GM19351 (cell line): ENCODE measurements around the gene THAP12.

ENCODE experiments used
- ATAC-seq: cut with Tn5 transposase; IDR thresholded peaks from one replicate; pipeline ENCODE4 v1.9.1; 2021; ENCODE audit warnings: mild to moderate bottlenecking, moderate library complexity; ENCODE audit not compliant: unreplicated experiment

Gene THAP12

DNA sequence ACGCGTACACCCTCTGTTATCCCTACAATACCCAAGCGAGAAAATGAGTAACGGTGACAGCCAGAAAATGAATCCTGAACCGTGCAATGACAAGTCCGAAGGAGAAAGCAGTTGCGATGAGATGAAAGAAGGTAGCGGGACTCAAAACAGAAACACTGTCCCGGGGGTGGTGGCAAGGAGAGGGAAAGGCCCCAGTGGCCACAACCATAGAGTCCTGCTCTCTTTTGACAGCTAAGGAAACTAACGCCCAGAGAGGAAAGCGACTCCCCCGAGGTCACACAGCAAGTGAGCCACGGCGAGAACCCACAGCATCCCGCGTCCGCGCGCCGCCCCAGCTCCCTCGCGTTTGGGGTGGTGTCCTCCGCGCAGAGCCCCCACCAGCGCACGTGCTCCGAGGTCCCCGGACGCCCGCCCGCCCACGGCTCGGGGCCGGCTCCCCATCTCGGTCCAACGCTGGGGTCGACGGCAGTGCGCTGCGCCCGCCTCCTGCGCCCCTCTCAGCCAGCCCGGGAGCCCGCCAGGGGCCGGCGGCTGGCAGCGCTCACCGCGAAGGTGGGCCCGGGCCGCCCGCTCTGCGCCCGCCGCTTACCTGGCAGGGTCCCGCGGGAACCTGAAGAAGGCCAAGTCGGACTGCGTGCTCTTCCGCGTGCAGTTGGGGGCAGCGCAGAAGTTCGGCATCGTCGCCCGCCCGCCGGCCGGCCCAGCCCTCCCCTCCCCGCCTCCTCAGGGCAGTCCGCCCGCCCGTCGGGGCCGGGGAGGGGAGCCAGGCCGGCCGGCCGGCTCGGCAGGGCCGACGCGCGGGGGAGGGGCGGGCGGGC, 564 bp downstream of the THAP12 start:
- peak; percentile 35 for ATAC-seq

DNA sequence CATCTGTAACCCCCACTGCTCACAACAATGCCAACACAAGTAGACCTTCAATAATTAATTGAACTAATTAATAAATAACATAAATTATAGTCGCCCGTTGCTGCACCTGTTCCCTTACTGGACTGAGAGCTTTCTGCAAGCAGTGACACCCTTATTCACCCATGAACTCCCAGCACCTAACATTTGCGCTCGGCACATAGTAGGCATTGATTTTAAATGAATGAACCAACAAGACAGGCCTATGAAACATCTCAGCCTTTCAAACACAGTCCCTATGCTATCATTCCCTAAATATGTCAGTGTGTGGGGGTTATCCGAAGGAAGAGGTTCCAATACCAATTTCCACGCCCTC, 1.1 kb downstream of the THAP12 start:
- ATAC-seq: no peak

DNA sequence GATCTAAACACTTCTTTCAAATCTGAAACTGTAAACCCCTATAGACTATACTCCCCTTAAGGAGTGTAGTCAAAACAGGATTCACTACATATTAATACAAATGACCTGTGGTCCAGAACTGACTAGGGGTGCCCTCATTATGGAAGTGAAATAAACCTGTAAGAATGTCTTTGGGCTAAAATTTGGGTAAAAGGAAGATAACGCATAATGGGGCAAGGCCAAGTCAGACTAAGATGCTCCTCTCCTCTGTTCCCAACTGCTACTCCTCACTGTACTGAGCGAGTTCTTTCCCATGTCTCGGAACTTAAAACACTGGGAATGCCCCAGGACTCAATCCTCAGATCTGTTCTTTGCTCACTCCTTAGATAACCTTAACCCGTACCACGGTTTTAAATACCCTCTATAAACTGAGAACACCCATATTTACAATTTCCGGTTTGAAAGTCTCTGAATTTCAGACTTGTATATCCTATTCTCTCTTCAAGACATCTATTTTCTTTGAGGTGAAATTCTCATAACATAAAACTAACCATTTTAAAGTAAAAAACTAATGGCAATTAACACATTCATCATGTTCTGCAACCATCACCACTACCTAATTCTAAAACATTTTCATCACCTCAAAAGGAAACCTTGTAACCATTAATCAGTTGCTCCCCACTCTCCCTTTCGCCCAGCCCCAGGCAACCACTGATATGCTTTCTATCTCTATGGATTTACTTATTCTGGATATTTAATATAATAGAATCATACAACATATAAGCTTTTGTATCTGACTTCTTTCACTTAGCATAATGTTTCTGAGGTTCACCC, 4.0 kb downstream of the THAP12 start:
- ATAC-seq: no peak

GRCh38 chr11:76371170-76371569, 9.8 kb downstream of the THAP12 start:
- peak; percentile 64 for ATAC-seq

GRCh38 chr11:76369406-76369805, 11.5 kb downstream of the THAP12 start:
- ATAC-seq: no peak

- ATAC-seq: no peak
Observed at GRCh38 chr11:76368490-76368889, 12.4 kb downstream of the THAP12 start.

- ATAC-seq: no peak
Observed at GRCh38 chr11:76365038-76365679, 15.8 kb downstream of the THAP12 start.

GRCh38 chr11:76362716-76363115, 18.2 kb downstream of the THAP12 start:
- ATAC-seq: no peak

- ATAC-seq: no peak
Observed at GRCh38 chr11:76361776-76362175, 19.2 kb downstream of the THAP12 start.

- ATAC-seq: no peak
Observed at GRCh38 chr11:76361374-76361773, 19.6 kb downstream of the THAP12 start.

GRCh38 chr11:76355172-76355571, 25.8 kb downstream of the THAP12 start:
- ATAC-seq: no peak

DNA sequence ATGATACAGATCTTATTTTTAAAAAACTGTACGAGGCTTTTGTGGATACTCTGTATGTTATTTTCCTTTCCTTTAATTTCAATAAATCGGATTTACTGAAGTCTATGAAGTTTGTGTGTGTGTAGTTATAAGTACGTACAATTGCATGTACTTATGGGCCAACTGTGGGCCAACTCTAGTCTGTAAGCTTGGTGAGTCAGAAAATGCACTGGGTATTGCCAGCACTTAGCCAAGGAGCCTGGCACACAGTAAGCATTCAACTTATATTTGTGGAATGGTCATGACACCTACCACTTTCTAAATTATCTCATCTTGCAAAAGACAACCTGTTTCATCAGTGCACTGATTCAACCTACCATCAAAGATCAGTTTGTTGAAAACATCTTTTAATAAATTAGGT, 32.6 kb downstream of the THAP12 start:
- ATAC-seq: no peak

DNA sequence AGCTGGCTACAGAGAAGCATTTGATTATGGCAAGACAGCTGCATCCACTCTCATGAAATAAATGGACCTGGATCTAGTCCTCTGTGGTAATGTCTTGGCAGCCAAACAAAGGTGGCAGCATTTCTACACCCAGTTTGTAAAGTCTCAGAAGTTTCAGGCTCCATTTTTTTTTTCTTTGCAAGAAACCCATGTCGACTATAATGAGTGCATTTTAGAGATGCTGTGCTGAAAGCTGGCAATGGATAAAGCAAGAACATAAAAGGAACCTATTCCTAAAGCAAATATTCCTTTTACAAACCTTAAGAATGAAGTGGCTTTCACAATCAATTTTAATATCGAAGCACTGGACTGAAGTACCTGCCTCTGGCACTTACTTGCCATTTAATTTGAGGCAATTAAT, 33.5 kb downstream of the THAP12 start:
- ATAC-seq: no peak

GRCh38 chr11:76339221-76339620, 41.7 kb downstream of the THAP12 start:
- no peak for ATAC-seq

DNA sequence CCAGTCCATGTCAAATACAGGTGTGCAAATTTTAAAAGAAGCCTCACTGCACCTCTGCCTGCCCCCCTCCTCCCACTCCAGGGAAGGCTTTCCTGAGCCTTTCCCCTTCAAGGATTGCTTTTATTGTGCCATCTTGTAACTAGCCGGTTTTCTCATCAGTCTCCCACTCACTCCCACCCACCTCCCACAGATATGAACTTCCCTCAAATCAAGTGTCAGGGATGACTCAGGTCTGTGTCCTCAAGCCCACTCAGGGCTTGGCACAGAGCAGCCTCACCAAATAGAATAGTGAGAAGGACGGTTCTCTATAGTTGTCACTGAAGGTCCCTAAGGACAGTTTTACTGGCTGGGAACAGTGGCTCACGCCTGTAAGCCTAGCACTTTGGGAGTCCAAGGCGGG, 43.0 kb downstream of the THAP12 start:
- ATAC-seq: no peak

DNA sequence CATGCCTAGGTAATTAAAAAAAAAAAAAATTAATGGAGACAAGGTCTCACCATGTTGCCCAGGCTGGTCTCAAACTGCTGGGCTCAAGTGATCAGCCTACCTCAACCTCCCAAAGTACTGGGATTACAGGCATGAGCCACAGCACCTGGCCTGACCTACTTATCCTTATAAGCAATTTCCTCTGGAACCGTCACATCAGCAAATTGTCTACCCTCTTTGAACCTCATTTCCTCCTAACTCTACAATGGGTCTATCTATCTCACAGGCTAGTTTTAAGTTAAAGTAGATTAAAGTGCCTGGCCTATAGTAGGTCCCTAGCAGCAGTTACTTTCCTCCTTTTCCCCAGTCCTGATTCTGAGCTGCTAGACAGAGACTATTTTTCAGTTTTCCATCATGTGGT, 43.5 kb downstream of the THAP12 start:
- no peak for ATAC-seq

DNA sequence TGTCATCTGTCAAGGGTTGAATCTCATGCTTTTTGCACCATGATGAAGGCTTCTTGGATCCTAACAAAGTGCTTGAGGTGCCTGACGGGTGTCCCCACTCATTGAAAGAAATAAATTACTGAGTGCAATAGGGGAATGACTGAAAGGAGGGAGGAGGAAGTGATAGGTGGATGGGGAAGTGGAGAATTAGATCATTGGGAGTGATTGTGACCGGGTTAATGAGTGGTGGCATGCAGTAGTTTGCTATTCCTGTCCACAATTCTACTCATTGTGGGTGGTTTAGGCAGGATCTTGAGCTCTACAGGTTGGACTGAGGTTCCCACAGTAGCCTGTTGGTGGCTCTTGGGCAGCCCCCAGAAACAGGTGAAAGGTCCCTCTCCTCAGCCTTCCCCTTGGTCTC, 44.3 kb downstream of the THAP12 start:
- ATAC-seq: no peak

DNA sequence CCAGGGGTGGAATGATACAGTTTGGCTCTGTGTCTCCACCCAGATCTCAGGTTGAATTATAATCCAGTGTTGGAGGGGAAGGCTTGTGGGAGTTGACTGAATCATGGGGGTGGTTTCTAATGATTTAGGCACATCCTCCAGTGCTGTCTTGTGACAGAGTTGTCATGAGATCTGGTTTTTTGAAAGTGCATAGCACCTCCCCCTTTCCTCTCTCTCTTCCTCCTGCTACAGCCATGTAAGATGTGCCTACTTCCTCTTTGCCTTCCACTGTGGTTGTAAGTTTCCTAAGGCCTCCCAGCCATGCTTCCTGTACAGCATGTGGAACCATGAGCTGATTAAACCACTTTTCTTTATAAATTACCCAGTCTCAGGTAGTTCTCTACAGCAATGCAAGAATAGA, 45.1 kb downstream of the THAP12 start:
- ATAC-seq: no peak

GRCh38 chr11:76334826-76335389, 46.0 kb downstream of the THAP12 start:
- ATAC-seq: no peak

- ATAC-seq: no peak
Observed at GRCh38 chr11:76330651-76331050, 50.3 kb downstream of the THAP12 start.

GRCh38 chr11:76329983-76330382, 50.9 kb downstream of the THAP12 start:
- no peak for ATAC-seq
